Medulla oblongata (tissue), 1 donor: ENCODE measurements around the gene OPHN1.
"Not testable (repeated sequence)": the region's sequence is repeated elsewhere in the genome, so short reads cannot be mapped to it uniquely, and the experiment has no call there.

Experiments
- DNase-seq: peaks from one replicate; pipeline ENCODE4 v3.0.0-alpha.2; 2015; ENCODE audit errors: extremely low spot score

Gene OPHN1

GRCh38 chrX:68078801-68079200 lies 354.5 kb downstream of the OPHN1 start:
- not testable (repeated sequence) for DNase-seq

- no peak for DNase-seq
Observed at GRCh38 chrX:68077378-68077777, 355.9 kb downstream of the OPHN1 start.

GRCh38 chrX:68072041-68072440 lies 361.3 kb downstream of the OPHN1 start:
- DNase-seq: no peak

GRCh38 chrX:68070119-68070518 lies 363.2 kb downstream of the OPHN1 start:
- DNase-seq: not testable (repeated sequence)

GRCh38 chrX:68061206-68061535 lies 372.1 kb downstream of the OPHN1 start:
- no peak for DNase-seq

GRCh38 chrX:68060506-68061205 lies 372.6 kb downstream of the OPHN1 start:
- DNase-seq: no peak

DNA sequence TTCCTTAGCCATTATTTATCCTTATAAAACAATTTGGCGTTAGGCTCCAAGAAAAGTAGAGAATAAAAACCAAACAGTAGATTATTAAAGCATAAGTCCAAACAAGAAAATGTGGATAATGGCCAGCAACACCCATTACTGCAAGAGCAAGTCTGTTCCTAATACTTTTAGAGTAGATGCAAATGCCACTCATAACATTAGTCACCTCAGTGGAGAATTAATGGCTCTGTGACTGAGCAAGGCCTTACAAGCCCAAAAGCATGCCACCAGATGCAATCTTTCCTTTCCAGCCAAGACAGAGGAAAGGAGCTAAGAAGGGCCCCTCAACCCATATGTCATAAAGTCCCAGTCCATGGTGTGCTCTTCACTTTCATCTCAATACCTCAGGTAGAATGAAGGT lies 373.8 kb downstream of the OPHN1 start:
- no peak for DNase-seq

GRCh38 chrX:68049466-68049865 lies 383.8 kb downstream of the OPHN1 start:
- no peak for DNase-seq

GRCh38 chrX:68048774-68049173 lies 384.5 kb downstream of the OPHN1 start:
- DNase-seq: no peak

GRCh38 chrX:68045008-68045577 lies 388.2 kb downstream of the OPHN1 start:
- no peak for DNase-seq

DNA sequence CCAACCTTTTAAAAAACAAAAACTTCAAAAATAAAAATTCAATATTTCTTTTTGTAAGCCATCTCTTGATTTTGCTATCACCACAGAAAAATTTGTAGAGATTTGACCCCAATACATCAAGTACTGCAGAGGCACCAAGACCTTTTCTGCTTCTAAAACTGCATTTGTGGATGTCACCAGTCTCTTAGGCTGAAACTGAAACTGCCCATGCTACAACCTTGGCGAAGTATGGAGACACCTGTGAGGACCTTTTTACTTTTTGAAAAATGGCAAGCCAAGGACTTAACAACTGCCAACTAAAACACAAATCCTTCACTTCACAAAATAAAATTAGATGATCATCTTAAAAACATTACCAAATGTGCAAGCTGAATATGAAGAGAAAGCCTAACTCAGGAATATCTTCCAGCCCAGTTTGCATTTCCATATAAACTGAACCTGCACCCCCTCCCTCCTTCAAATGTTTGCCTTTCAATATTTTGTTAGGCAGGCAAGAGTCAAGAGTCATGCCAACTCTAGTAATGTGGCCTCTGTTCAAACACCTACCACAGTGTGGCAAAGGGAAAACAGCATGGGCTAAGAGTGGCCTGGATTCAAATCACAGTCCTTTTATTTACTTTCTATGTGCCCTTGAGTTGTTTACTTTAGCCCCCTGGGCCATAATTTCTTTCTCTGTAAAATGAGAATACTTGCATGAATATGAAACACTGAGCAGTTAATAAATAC lies 389.4 kb downstream of the OPHN1 start:
- DNase-seq: no peak

GRCh38 chrX:68041110-68041509 lies 392.2 kb downstream of the OPHN1 start:
- no peak for DNase-seq

- no peak for DNase-seq
Observed at GRCh38 chrX:68018248-68019203, 414.8 kb downstream of the OPHN1 start.

DNA sequence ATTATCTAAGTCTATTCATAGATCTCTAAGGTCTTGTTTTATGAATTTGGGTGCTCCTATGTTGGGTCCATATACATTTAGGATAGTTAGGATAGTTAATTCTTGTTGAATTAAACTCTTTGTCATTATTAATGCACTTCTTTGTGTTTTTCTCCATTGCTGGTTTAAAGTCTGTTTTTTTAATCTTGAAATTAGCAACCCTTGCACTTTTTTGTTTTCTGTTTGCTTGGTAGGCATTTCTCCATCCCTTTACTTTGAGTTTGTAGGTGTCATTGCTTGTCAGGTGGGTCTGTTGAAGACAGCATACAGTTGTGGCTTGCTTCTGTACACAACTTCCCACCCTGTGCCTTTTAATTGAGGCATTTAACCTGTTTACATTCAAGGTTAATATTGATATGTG lies 434.8 kb downstream of the OPHN1 start:
- no peak for DNase-seq
